Upper lobe of left lung (tissue), 4 donors: Measurements from ENCODE around the gene PRODH.

Experiments used
- POLR2A ChIP-seq, 4 donors: fragments of 450-650 bp; IDR thresholded peaks; one replicate each; pipeline ENCODE4 v1.5.1; 2016 to 2017; ENCODE audit warnings: antibody characterized with exemption in 4 of 4, mild to moderate bottlenecking in 2 of 4
- POLR2AphosphoS5 ChIP-seq, 2 donors: sonication (generic); formaldehyde crosslinking; IDR thresholded peaks; one replicate each; pipeline ENCODE4 v1.5.1; 2017; ENCODE audit warnings: antibody characterized with exemption in 2 of 2
- TF ChIP-seq, protein P1 (sequence below), 6 experiments: fragments of 450-650 bp in 4 of 6; fragments of 200-600 bp in 2 of 6; sonication (generic) in 2 of 6; IDR thresholded peaks; one replicate each; pipeline ENCODE4 v1.5.1; 2016 to 2019; ENCODE audit warnings: antibody characterized with exemption in 6 of 6

DNA sequence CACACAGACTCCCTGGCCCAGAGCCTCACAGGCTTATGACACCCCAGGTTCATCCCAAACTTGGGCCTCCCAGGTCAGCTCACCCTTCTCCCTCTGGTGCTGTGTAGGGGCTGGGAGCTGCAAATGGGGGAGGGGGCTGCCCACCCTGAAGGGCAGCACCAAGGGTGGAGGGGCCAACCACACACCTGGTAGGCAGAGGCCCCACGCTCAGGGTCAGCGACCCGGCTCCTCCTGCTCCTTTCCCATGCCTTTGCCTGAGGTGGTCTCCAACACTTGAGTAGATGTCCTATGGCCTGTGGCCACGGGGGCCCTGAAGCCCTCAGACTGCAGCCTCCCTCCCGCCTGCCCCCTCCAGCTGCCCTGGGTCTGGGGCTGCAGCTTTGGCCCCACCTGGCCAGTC lies 26.5 kb downstream of the PRODH start:
- TF ChIP-seq, protein P1, sequence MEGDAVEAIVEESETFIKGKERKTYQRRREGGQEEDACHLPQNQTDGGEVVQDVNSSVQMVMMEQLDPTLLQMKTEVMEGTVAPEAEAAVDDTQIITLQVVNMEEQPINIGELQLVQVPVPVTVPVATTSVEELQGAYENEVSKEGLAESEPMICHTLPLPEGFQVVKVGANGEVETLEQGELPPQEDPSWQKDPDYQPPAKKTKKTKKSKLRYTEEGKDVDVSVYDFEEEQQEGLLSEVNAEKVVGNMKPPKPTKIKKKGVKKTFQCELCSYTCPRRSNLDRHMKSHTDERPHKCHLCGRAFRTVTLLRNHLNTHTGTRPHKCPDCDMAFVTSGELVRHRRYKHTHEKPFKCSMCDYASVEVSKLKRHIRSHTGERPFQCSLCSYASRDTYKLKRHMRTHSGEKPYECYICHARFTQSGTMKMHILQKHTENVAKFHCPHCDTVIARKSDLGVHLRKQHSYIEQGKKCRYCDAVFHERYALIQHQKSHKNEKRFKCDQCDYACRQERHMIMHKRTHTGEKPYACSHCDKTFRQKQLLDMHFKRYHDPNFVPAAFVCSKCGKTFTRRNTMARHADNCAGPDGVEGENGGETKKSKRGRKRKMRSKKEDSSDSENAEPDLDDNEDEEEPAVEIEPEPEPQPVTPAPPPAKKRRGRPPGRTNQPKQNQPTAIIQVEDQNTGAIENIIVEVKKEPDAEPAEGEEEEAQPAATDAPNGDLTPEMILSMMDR (IDR thresholded peaks at IDR 0.05) = no peak
- TF ChIP-seq POLR2AphosphoS5 (IDR thresholded peaks at IDR 0.05) (no peak), POLR2A (IDR thresholded peaks at IDR 0.05) (no peak)
